NAMALWA (cell line): Measurements from ENCODE around the gene CYP3A4.
"Not testable (repeated sequence)": the region's sequence is repeated elsewhere in the genome, so short reads cannot be mapped to it uniquely, and the experiment has no call there.

ENCODE experiments used
- DNase-seq: peaks from one replicate; pipeline ENCODE4 v3.0.0-alpha.2; 2015; ENCODE audit warnings: low spot score

Gene CYP3A4

GRCh38 chr7:99752356-99752755, 31.6 kb downstream of the CYP3A4 start:
- DNase-seq = no peak

DNA sequence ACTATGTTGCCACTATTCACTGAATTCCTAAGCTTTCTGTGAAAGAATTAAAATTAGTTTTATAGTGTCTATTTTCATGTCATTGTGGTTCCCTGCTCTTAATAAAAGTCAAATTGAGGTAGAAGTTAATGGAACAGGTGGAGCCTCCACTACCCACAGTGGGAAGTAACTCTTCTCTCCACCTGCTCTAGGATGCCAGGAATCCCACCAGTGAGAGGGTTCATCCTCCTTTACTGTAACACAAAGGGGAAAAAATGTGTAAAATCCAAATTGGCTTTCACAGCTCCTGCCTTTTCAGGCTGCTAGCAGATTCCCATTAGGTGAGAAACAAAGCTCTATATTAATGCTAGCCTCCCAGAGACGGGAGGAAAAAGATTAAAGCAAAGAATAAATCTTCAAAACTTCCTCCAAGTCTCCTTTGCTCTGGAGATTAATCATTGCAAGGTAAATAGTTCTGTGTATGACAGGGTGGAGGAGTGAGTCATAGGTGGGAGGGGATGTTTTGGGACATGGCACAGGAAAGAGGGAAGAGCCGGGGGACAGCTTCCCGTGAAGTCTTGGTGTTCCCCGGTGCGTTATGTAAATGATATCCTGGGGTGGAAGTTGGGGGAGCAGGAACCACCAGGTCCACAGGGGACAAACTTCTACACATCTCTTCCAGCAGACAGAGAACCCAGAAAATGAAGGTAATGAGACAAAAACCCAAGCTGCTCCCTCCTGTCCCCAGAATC, 32.5 kb downstream of the CYP3A4 start:
- DNase-seq = not testable (repeated sequence)

- no peak for DNase-seq
Observed at GRCh38 chr7:99748846-99749579, 35.0 kb downstream of the CYP3A4 start.

DNA sequence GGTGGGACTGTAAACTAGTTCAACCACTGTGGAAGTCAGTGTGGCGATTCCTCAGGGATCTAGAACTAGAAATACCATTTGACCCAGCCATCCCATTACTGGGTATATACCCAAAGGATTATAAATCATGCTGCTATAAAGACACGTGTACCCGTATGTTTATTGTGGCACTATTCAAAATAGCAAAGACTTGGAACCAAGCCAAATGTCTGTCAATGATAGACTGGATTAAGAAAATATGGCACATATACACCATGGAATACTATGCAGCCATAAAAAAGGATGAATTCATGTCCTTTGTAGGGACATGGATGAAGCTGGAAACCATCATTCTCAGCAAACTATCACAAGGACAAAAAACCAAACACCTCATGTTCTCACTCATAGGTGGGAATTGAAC, 37.1 kb downstream of the CYP3A4 start:
- not testable (repeated sequence) for DNase-seq

DNA sequence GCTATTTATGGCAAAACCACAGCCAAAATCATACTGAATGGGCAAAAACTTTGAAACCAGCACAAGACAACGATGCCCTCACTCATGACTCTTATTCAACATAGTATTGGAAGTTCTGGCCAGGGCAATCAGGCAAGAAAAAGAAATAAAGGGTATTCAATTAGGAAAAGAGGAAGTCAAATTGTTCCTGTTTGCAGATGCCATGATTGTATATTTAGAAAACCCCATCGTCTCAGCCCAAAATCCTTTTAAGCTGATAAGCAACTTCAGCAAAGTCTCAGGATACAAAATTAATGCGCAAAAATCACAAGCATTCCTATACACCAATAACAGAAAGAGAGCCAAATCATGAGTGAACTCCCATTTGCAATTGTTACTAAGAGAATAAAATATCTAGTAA, 38.6 kb downstream of the CYP3A4 start:
- DNase-seq = not testable (repeated sequence)

DNA sequence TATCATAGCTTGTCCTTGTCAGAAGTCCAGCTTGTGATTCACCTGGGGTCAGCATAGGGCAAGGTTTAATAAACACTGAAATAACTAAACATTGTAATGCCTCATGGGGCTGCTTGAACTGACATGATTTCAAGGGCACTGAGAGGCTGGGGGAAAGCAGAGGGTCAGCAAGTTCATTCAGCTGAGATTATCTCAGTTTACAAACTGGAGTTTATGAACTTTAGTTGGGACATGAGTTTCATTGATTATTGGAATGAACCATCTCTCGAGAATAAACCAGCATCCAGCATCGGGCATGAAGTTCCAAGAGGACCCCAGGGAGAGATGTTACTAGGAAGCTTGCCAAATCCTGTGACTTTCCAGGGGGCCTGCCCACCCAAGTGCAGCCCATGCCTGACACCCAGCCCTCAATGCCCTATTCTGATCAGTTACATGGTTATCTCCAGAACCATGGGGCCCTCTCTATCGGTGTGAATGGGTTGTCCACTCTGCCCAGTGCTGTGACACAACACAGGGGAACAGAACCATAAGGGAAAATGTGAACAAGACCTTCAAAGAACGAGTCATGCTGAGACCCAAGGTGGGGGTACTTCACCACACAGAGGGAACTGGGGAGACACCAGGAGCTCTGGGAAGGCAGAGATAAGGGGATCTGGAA, 41.1 kb downstream of the CYP3A4 start:
- no peak for DNase-seq

- no peak for DNase-seq
Observed at GRCh38 chr7:99741441-99741795, 42.6 kb downstream of the CYP3A4 start.

GRCh38 chr7:99740573-99741440, 43.2 kb downstream of the CYP3A4 start:
- DNase-seq = no peak

- no peak for DNase-seq
Observed at GRCh38 chr7:99739699-99740572, 44.0 kb downstream of the CYP3A4 start.

DNA sequence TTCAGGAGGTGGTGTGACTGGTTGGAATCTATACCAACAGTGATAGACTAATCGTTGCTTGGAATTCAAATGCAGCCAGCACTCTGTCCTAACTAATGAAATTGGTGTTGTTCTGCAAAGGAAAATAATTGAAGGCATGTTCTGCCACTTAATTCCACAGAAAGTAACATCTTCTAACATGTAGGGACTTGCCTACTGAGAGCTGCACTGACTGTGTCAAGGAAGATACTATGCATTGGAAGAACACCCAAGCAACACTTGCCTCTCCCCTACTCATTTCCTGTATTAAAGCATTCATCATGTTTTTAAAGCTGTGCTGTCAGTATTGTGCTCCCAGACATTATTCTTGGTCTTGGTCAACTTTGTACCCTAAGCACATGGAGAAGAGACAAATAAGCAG, 46.3 kb downstream of the CYP3A4 start:
- DNase-seq = no peak

GRCh38 chr7:99736667-99737066, 47.3 kb downstream of the CYP3A4 start:
- not testable (repeated sequence) for DNase-seq

GRCh38 chr7:99734987-99735386, 49.0 kb downstream of the CYP3A4 start, which contains the start of gene CYP3A7:
Gene CYP3A7, minus strand, starts transcription at chr7:99735196. Its CDS starts 103 bp downstream, at chr7:99735093.
- DNase-seq = no peak

DNA sequence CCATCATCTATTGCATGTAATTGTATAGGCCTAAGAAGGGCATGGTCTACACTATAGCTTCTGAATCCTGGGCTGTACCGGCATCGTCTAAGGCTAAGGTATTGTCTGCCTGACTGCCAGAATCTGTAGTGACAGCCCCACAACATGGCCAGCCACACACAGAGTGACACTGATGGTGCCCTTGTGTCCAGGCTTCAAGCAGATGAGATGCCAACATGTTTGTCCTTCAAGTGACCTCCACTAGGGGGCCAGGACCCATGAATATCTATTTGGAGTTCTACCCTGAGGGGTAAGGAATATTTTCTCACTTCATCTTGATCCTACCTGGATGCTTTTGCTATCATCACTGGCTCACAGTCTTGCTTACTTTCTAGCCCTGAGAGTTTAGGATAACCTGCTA, 50.5 kb downstream of the CYP3A4 start:
- DNase-seq = peak; percentile 55

DNA sequence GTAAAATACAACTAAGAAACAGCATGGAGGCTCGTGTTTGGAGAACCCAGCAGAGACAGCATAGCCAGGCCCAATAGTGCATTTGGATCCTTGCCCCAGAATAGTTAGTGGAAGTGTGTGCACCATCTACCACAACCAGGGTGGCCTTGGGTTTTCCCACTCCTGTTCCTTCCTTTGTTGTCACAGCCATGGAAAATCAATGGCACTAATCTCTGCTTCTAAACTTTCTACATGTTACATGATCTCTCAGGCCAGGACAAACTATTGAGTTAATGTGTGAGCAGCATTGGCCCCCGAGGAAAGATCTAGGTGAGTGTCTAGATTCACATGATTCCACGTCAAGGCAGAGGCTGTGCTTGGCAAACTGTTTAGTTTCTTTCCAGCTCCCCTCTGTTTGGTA, 51.0 kb downstream of the CYP3A4 start:
- DNase-seq = no peak

DNA sequence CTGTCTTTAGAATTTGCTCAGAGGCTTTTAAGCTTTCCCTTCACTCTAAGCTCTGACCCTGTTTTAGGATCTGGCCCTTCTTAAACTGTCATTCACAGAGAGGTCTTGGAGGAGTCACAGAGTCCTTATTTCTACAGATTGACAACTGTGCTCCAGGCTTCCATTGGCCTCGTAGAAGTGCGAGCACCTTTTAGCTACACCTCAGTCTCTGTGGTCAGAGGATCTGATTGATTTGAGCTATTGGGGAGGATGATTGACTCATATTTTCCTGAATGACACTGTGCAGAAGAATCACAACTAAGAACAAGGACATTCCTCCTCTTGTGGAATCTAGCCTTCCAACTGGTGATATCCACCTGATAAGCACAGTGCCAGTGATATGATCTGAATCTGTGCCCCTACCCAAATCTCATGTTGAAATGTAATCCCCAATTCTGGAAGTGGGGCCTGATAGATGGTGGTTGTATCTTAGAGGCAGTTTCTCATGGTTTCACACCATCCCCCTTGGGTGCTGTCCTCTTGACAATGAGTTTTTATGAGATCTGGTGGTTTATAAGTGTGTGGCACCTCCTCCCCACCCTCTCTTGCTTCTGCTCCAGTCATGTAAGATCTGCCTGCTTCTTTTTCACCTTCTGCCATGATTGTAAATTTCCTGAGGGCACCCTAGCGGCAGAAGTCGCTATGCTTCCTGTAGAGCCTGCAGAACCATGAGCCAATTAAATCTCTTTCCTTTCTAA, 52.2 kb downstream of the CYP3A4 start:
- DNase-seq = no peak

- no peak for DNase-seq
Observed at GRCh38 chr7:99730992-99731391, 53.0 kb downstream of the CYP3A4 start.

DNA sequence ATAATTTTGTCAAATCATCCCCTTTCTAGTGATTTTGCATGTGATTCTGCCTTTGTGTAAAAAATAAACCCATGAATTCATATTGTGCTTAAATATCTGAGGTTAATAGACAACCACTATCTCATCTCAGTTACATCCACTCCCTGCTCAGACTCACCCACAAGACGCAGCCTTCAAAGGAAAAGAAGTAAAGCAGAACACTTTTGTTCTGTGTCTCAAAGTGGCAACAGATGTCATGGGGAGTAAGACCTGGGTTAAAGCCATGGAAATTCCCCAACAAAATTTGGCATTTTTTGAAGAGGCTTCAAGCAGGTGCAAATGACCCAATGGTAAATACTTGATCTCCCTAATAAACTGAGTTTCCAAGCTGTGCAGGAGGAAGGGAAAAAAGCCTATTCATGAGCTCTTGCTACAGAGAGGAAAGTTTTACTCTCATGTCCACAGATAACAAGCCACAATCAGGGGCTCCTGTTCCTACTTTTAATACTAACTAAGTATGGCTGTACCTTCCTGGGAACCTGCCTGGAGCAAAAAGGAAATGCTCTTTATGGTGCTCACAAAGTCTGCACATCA, 53.7 kb downstream of the CYP3A4 start:
- DNase-seq = no peak

GRCh38 chr7:99729486-99730237, 54.3 kb downstream of the CYP3A4 start:
- no peak for DNase-seq

- no peak for DNase-seq
Observed at GRCh38 chr7:99728615-99729014, 55.4 kb downstream of the CYP3A4 start.
